Stimulated activated naive CD8-positive, alpha-beta T cell treated with anti-CD3 and anti-CD28 coated beads, Interleukin-15, Interleukin-2, amounts not matched to agents 100 U/mL and 50 U/mL, for 24 hours (primary cell): Measurements from ENCODE around the gene ACTL8.
"Not testable (repeated sequence)": the region's sequence is repeated elsewhere in the genome, so short reads cannot be mapped to it uniquely, and the experiment has no call there.

Source experiments
- ATAC-seq: fragments of 150-1000 bp; cut with Tn5 transposase; one replicate; pipeline ENCODE4 v1.10.0; 2021
- DNase-seq: peaks from one replicate; pipeline ENCODE4 v3.0.0; 2021

ACTL8 gene

DNA sequence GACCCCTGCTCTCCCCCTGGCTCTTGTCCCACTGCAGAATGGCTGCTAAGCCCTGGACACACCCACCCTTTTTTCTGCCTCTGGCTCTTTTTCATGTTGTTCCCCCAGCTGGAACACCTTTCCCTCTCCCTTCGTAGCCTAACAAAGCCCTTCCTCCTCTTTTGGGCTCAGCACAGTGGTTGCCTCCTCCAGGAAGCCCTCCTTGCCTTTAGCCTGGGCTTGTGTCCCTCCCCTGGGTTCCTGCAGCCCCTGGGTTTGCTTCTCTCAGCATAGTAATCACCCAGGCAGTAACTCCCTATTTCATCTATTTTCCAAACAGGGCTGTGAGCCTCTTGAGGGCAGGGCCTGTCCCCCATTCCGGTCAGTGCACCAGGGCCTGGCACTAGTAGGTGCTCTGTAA is 19.8 kb upstream of the ACTL8 start:
- ATAC-seq, result no peak
- DNase-seq, result no peak

DNA sequence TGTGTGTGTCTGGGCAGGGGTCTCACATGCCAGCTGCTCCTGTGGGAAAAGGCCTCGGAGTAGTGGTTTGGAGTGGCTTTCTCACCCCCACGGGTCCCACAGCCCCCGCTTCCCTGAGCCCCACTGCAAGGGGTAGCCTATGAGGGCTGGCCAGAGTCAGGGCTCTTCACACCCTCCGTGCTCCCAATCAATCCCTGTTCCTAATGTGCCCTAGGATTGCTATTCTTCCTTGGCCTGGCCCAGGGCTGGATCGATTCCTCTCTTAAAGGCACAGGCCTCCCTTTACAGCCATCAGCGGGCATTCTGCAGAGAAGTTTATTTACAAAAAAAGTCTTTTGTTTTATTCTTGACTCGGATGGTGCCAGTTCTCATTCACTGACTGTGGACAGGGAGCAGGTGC is 19.3 kb upstream of the ACTL8 start:
- ATAC-seq, result no peak
- DNase-seq, result no peak

DNA sequence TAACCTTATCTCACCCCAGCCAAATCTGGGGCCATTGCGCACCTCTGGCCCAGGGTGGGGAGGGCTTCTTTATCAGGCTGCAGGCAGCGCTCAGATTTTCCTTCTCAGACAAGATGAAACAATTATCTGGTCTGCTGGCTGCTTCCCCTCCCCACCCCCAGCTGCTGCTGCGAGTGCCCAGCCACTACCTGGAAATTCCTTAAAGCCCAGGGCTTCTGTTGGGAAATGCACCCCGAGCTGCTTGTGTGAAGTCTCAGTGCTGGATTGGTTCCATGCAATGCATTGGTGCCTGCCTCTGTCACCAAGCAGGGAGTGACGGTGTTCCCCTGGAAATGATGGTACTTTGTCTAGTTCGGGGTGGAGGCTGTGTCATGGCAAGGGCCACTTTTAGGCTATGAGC is 18.5 kb upstream of the ACTL8 start:
- ATAC-seq, result no peak
- DNase-seq, result no peak

DNA sequence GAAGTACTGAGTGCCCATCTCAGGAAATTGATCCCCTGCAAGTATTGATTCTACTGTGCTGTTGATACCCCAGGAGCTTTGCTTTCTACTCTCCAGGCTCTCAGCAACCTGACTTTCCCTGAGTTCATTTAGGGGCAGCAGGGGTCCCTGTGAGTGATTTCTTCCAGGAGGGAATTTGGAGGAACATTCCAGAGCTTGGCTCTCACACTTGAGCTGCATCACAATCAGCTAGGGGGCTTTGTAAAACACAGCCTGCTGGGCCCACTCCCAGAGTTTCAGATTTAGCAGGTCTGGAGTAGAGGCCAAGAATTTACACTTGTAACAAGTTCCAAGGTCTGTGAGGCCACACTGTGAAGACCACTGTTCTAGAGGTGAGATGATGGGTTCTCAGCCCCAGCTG is 16.1 kb upstream of the ACTL8 start:
- ATAC-seq (no peak), DNase-seq (no peak)

DNA sequence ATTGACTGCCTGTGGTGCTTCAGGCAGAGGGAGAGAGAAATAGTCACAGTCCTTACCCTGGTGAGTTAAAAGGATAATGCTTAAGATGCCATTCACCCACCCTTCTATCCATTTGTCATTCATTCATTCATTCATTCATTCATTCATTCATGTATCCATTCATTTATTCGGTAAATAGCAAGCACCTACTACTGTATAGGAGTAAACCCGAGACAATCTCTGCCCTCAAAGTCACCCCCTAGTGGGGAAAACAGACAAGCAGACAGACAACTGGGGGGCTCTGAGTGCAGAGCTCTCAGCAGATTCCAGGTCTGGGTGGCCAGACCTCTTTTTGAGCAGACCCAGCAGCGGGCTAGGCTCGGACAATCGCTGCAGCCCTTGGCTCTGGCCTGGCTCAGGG is 14.1 kb upstream of the ACTL8 start:
- ATAC-seq, result no peak

DNA sequence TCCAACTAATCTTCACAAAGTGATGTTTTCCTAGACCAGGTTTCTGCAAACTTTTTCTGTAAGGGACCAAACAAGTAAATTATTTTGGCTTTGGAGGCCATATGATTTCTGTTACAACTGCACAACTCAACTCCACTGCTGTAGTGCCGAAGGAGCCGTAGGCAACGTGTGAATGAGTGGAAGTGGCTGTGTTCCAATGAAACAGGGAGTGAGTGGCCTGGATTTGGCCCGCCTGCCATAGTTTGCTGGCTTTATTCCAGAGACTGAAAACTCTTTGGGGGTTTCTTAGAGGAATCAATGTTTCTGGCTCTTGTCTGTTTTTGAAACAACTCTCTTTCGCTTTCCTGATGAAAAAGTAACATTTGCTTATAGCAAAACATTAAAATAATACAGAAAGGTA is 12.6 kb upstream of the ACTL8 start:
- ATAC-seq, result no peak
- no peak for DNase-seq

More for the DNA sequence above, 14.1 kb upstream of the ACTL8 start:
- DNase-seq, result no peak

DNA sequence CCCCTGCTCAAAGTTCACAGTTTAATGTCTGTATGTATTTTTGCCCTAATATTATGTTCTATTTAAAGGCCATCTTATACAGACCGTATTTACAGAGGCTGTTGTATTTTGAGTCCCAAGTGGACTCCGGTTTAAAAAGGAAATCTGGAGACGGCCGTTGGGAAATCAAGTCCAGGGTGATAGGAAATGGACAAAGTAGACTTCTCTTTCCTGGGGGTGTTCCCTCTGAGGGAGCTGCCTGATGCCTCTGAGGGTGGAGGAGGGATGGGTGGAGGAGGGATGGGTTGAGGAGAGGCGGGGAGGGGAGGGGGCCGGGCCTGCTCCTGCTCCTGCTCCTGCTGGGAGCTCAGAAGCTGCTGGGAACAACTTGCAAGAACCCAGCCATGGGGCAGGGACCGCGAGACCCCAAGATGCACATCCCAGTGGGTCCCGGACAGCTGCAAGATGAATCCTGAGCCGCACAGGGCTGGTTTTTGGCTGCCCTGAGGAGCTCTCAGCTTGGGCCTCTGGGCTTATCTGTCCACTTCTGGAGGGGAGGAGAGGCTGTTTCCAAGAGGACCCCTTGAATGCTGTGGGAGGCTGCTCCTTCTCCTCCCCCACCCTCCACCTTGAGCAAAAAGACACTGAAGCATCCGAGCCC is 12.0 kb upstream of the ACTL8 start:
- no peak for ATAC-seq

DNA sequence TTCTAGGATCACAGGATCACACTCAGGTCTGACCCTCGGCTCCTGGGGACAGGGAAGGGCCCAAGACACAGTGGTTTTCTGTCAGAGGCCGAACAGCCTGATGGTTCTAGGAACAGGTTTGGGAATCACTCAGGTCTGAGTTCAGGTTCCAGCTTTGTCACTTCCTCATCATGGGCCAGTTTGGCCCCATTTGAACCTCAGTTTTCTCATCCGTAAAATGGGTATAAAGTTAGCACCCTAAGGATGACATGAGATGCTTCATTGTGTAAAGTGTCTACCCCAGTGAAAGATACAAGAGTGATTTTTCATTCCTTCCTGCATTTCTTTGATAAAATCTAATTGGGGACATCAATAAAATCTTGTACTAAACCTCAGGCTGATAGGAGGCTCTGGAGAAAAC is 11.2 kb upstream of the ACTL8 start:
- DNase-seq (no peak), ATAC-seq (no peak)

More for the DNA sequence above, 12.0 kb upstream of the ACTL8 start:
- DNase-seq, result no peak

DNA sequence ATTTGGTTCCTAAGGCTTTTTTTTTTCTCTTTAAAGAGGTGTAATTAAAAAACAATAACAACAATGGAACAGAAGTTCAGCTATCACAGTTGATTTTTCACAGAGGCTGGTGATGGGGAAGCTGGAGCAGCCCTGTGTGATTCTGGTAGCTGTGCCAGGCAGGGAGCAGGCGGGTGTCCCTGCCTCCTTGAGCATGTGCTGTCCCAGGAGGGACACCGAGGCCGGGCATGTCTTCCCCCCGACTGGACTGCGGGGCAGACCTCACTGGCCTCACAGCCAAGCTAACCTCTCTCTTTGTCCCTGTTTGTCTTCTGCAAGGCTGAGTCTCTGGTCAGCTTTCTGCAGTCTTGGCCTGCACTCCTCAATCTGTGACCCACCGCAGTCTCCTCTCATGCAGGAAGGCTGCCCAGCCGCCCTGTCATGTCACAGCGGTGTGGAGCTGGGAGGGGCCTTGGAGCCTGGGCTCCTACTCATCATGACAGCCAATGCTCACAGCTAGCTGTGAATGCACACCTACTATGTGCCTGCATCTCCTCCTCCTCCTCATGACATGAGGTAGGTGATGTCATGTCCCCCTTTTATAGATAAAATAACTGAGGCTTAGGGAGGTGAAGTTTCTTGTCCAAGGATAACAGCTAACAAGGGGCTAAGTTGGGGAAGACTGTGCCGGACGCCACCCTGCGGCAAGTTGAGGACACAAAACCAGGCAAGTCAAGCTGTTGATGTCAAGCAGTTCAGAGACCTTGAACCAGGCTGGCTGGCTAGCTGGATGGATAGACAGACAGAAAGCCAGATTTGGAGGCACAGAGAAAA is 10.3 kb upstream of the ACTL8 start:
- DNase-seq (no peak), ATAC-seq (no peak)

DNA sequence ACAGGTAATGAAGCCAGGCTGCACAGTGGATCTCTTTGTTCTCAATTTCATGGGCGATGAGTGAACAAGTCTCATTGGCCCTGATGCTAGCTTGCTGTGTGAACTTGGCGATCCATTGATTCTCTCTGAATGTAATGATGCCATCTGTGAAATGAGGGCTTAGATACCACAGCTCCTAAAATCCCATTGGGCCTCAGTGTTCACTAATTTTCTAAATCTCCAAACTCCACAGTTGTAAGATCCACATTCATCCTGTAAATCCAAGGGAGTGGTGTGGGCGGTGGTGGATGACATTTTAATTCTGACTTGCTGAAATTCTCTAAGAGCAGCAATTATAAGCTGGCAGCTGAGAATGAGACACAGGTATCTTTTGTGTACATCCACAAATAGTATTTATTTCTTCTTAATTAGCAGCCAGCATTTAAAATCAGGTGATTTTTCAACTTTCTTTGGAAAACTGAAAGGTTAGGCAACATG is 9.6 kb upstream of the ACTL8 start:
- DNase-seq (no peak), ATAC-seq (no peak)

DNA sequence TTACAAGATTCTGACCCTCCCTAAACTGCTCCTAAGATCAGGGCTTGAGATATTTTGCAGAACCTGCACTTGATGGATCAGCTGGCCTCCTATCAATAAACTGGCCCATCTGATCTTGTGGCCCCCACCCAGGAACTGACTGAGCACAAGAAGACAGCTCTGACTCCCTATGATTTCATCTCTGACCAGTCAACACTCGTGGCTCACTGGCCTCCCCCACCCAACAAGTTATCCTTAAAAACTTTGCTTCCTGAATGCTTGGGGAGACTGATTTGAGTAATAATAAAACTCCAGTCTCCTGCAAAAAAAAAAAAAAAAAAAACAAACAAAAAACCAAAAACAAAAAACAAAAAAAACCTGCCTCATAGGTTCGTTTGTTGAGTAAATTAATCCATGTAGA is 8.9 kb upstream of the ACTL8 start:
- ATAC-seq, result not testable (repeated sequence)

DNA sequence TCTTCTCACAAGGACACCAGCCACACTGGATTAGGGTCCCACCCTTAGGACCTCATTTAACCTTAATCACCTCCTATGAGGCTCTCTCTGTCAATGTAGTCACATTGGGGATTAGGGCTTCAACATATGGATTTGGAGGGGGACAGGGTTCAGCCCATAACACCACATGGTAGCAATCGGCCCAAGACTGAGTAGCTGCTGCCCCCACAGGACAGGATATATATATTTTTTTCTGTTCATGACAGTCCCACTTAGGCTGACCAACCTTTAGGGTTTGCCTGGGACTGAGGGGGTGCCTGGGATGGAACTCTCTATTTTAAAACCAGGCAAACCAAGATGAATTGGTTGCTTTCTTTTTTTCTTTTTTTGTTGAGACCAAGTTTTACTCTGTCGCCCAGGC is 8.2 kb upstream of the ACTL8 start:
- DNase-seq, result no peak
- ATAC-seq, result no peak

More for the DNA sequence above, 8.9 kb upstream of the ACTL8 start:
- not testable (repeated sequence) for DNase-seq

DNA sequence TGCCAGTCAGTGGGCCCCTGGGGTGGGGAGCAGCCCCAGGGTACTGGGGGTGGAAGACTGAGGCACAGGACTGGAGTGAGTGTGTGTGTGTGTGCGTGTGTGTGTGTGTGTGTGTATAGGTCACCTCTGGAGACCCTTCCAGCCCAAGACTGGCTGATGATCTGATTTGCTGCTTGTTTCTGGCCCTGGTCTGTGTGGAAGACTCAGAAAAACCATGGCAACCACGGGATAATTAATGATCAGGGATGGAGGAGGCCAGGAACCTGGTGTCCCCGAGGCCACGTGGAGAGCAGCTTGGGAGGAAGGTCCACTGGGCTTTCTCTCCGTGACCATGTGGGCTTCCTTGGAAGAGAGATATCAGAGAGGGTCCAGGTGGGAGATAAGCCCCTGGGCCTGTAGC is 4.8 kb upstream of the ACTL8 start:
- DNase-seq, result no peak
- ATAC-seq, result no peak

DNA sequence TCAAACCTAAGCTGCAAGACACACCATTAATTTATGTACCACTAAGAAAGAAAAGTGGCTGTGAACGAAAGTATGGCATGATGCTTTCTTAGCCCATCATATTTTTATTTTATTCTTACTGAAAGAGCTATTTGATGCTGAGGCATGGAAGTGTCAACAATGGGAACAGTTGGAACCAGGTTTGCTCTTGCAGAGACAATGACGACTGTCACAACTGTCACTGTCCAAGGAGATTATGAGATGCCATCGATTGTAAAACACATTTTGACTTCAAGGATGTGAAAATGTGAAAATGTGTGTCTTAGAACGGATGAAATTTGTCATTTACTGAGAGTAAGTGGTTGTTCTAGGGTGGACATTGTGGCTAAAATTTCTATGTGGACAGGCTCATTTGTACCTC is 2.8 kb upstream of the ACTL8 start:
- no peak for ATAC-seq
- DNase-seq, result no peak

DNA sequence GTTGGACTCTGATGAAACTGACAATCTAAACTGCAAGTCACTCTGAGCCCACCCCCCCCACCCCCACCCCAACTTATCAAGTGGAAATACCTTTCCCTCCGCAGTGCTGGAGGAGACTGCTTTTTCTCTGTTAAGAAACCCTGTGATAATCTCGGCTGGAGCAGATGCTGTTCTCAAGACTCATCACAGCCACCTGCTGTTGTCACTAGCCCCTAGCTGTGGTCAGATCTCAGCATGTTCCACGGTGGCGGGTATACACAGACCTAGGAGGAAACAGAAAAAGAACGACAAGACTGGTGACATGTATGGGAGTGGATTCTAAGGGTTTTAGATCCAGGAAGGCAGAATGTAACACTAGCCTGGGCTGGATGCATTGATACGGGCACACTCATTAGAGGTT is 2.3 kb downstream of the ACTL8 start:
- DNase-seq (no peak), ATAC-seq (no peak)

DNA sequence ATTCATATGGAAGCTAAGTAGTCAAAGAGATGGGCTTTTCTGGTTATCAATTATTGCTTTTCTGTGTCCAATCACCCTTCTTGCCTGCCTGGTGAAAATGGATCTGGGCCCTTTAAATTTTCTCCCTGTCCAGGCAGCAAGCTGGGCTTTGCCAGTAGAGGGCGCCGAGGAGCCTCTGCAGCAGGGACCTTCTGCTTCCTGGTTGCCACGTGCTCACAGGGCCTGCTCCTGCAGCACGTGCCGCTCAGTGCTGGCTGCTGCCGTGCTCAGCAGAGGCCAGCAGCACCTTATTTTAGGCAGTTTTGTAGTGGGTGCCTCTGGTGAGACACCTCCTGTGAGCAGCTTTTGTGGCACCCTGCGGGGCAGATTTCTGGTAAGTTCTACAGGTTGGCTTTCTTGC is 4.0 kb downstream of the ACTL8 start:
- no peak for ATAC-seq
- DNase-seq, result peak; percentile 26

DNA sequence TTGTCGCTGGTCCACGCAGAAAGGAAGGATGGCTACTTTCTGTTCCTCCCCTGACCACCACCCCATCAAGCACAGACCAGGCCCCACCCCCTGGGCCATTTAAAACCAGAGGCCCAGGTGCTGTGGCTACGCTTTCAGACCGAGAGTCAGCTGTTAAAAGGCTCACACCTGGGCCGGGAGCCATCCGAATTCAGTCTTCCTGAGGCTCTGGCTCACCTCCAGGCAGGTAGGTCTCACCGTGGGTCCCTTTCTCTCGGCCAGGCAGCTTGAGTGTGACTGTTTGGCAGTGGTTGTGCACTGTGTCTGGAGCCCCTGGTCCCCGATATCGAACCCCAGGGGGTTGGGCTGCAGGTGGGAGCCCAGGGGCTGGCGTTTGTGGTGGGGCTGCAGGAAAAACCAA is 7.2 kb downstream of the ACTL8 start:
- ATAC-seq (no peak), DNase-seq (no peak)

DNA sequence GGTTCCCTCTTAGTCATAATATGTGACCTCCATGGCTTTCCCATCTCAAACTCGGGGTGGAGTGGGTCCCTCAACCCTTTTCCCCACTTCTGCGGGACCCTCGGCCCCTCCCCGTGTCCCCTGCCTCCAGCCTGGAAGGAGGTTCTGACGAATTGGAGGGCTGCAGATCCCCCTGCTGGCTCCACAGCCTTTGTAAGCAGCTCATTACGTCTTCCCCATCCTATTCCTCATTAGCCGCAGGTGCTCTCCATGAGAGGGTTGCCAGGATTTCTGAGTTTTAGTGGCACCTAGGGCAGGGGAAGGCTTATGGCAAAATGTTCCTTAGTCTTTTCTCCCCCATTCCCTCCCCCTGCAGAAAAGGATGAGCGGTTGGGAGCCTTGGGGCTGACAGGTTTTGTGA is 8.3 kb downstream of the ACTL8 start:
- ATAC-seq (no peak), DNase-seq (no peak)

DNA sequence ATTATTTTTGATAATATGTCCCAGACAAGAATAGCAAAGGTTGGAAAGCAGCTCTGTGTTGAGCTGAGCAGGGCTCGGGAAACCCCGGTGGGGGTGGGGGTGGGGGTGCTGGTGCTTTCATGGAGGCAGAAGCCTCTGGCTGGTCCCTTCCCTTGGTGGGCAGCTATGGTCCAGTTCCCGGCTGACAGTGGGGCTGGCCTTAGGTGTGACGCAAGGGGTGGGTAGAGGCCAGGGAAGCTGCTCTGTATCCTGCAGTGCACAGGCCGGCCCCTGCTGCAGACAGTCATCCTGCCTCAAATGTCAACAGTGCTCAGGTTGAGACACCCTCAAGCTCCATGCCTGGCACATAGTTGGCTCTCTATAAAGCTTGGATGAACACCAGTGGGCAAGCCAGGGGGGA is 8.9 kb downstream of the ACTL8 start:
- DNase-seq (no peak), ATAC-seq (no peak)

DNA sequence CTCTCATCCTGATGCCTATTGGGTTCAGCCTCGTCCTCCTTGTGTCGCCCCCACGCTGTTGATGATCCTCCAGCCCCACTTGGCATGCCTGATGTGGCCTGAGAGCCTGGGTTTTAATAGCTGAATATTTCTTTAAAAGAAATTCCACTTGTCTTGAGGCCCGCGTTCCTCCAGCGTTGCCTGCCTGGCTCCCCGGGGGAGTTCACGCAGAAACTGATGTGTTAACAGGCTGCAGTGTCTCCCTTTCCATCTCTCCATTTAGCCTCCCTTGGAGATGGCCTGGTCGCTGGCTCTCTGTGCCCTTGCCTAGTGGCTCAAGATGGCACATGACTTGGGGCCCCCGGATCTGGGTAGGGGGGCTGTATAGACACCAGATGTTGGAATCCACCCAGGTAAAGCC is 9.5 kb downstream of the ACTL8 start:
- DNase-seq, result no peak
- no peak for ATAC-seq

DNA sequence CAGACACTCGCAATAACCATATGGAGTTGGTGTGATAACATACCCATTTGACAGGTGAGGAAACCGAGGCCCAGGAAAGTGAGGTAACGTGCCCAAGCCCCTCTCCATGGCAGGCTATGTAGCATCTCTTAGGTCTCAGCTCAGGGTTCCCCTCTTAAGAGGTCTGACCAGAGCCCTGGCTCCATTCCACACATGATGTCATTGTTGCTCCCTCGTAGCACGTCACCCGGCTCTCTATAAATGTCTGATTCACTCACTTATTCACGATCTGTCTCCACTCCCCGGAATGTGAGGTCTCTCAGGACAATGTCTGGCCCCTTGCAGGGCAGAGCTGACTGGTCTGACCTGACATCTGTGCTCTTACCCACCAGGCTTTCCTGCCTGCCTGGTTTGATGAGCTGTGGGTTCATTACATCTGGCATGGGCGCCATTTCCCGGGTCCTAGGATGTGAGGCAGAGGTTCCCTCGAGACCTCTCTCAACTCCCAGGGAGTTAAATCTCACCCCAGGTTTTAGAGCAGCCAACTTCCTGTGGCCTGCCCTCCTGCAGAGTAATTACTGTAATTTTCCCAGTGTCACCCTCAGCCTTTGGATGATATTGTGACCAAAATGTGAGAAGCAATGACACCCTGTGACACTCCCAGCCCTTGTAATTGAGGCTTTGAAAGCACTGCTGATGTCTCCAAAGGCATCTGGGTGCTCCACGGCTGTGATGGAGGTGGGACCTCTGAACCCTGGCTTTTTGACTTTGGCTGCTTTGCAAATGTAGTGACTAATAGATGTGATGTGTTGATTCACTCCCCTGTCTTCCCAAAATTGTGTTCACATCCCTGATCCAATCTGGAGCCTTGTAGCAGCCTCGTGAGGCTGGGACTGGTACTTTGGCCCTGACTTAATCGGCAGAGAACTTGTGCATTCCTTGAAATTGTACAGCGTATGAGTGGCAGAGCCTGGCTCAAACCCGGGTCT is 10.6 kb downstream of the ACTL8 start:
- ATAC-seq (no peak), DNase-seq (no peak)

DNA sequence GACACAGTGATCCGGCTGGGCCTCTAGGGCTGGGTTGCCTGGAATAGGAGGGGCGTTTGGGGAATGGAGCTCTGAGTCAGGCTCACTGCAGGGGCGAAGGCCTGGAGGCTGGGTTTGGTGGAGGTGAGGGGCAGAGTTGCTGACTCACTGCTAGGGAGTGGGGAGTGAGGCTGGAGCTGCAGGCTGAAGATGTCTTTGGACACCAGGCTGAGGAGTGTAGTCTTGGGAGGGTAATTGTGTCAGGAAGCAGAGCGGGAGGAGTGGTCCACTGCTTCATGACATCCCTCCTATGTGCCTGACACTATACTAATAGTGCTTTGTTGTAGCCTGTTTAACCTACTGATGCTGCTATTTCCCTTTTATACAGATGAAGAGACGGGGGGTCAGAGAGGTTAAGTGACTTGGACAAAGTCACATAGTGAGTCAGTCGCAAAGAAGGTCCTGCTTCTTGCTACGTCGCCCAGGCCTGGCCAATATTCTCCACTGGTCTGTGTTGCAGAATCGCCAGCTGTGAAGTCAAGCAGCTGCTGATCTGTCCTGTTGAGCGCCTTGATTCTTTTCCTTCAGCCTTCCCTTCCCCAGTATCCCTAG is 13.6 kb downstream of the ACTL8 start:
- ATAC-seq, result no peak
- DNase-seq, result no peak
